Nephron progenitor cell (in vitro differentiated cells): Measurements from ENCODE around the gene C11orf68.

Experiments used
- DNase-seq: peaks from one replicate; pipeline ENCODE4 v3.0.0; 2021
- H3K27ac Mint-ChIP-seq: 2 replicates; pipeline ENCODE4 v1.8.0; 2021; ENCODE audit warnings: mild to moderate bottlenecking, moderate library complexity, mixed read lengths
- H3K27me3 Mint-ChIP-seq: 2 replicates; pipeline ENCODE4 v1.8.0; 2021; ENCODE audit warnings: mild to moderate bottlenecking, low read depth, mixed read lengths; ENCODE audit not compliant: poor library complexity
- H3K36me3 Mint-ChIP-seq: 2 replicates; pipeline ENCODE4 v1.8.0; 2021; ENCODE audit warnings: low read depth, mixed read lengths
- H3K4me1 Mint-ChIP-seq: 2 replicates; pipeline ENCODE4 v1.8.0; 2021; ENCODE audit warnings: mixed read lengths
- H3K4me3 Mint-ChIP-seq: 2 replicates; pipeline ENCODE4 v1.8.0; 2021; ENCODE audit warnings: mild to moderate bottlenecking, moderate library complexity, mixed read lengths
- H3K9me3 Mint-ChIP-seq: 2 replicates; pipeline ENCODE4 v1.8.0; 2021; ENCODE audit warnings: mild to moderate bottlenecking, moderate library complexity, mixed read lengths
- TF ChIP-seq, protein P1 (sequence below): fragments of 200-600 bp; sonication (generic); IDR thresholded peaks from 2 replicates; pipeline ENCODE4 v1.5.0; 2021; ENCODE audit warnings: antibody characterized with exemption

The C11orf68 gene

DNA sequence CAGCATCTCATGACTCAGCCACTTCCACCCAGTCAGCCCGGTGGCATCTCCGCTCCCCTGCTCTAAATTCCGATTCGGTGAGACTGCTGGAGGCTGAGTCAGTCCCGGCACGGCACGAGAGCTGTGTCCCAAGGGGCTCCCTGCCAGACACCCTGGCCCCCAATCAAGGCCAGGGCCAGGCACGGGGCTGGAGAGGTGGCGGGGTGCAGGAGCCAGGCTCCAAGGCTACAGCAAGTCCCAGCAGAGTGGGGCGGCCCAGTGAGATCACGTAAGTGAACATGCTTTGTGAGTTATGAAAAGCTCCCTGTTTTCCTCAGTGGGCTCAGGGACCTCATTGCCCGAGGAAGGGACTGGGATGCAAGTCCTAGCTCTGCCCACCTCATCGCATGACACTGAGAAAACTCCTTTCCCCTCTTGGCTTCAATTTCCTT lies 3.0 kb downstream of the C11orf68 start:
- TF ChIP-seq, protein P1, sequence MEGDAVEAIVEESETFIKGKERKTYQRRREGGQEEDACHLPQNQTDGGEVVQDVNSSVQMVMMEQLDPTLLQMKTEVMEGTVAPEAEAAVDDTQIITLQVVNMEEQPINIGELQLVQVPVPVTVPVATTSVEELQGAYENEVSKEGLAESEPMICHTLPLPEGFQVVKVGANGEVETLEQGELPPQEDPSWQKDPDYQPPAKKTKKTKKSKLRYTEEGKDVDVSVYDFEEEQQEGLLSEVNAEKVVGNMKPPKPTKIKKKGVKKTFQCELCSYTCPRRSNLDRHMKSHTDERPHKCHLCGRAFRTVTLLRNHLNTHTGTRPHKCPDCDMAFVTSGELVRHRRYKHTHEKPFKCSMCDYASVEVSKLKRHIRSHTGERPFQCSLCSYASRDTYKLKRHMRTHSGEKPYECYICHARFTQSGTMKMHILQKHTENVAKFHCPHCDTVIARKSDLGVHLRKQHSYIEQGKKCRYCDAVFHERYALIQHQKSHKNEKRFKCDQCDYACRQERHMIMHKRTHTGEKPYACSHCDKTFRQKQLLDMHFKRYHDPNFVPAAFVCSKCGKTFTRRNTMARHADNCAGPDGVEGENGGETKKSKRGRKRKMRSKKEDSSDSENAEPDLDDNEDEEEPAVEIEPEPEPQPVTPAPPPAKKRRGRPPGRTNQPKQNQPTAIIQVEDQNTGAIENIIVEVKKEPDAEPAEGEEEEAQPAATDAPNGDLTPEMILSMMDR: no peak
- no peaks in the 10 kb centered on the region for H3K9me3 Mint-ChIP-seq
- H3K27ac Mint-ChIP-seq: no peak overlapping the region
- no peak for DNase-seq
- no peak overlapping the region for H3K4me3 Mint-ChIP-seq
- peaks cover 41% of the 10 kb centered on the region for H3K4me1 Mint-ChIP-seq
- peaks cover 7% of the 10 kb centered on the region for H3K36me3 Mint-ChIP-seq
- peaks cover 3% of the 10 kb centered on the region for H3K27me3 Mint-ChIP-seq

DNA sequence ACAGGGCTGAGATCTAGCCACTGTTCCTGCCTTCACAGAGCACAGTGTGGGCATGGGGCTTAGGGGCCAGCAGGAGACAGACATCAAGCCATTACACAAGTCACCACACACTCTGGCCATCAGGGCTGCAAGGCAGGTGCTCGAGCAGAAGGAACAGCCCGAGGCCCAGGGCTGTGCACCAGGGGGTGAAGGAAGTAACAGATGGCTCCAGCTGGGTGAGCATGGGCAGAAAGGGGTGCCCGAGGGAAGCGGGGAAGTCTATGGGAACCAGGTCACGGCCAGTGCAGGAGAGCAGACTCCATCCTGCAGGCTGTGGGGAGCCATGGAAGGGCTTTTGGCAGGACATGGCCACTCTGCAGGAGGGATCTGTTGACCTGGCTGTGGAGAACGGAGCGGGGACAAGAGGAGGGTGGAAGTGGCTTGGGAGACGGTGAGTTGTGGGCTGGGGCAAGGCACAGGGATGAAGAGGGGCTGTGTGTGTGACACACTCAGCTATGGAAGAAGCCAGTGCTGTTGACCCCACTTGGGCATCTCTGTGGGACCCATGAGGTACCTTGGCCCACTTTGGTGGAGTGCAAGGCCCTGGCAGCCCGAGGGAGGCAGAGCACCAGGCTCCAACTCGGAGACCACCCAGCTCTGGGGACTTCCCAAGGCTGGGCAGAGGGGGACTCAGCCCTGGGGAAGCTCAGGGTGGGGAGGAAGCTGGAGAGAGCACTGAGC lies 3.6 kb downstream of the C11orf68 start:
- Mint-ChIP-seq H3K4me1 (peaks cover 41% of the 10 kb centered on the region), H3K9me3 (no peaks in the 10 kb centered on the region), H3K27ac (peak overlapping the region; percentile 79), H3K4me3 (no peak overlapping the region), H3K27me3 (peaks cover 4% of the 10 kb centered on the region), H3K36me3 (peaks cover 7% of the 10 kb centered on the region)
- TF ChIP-seq, protein P1: no peak
- no peak for DNase-seq

DNA sequence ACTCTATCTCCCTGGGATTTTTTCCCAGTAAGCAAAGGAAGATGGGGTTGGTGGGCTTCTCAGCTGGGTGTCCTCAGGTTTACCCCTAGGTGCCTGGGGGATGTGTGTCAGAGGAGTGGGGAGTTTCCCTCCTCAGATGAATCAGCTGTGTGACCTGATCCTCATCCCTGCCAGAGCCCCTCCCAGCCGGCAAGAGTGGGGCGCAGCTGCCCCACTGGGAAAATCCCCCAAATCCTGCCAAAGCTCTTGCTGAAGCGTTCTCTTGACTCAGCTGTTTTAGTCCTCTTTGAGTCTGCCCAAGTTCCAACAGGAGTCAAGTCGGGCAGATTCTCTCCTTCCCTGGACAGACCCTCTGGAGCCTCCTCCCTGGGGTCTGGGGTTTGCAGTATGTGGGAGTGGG lies 6.0 kb downstream of the C11orf68 start:
- Mint-ChIP-seq H3K4me3 (no peak overlapping the region), H3K27me3 (peaks cover 28% of the 10 kb centered on the region), H3K27ac (no peak overlapping the region), H3K4me1 (peaks cover 35% of the 10 kb centered on the region), H3K9me3 (no peaks in the 10 kb centered on the region), H3K36me3 (peaks cover 7% of the 10 kb centered on the region)
- TF ChIP-seq, protein P1: no peak
- DNase-seq: no peak

GRCh38 chr11:65911682-65912568 lies 6.9 kb downstream of the C11orf68 start:
- peaks cover 30% of the 10 kb centered on the region for H3K4me1 Mint-ChIP-seq
- no peaks in the 10 kb centered on the region for H3K9me3 Mint-ChIP-seq
- TF ChIP-seq, protein P1: no peak
- no peak overlapping the region for H3K27ac Mint-ChIP-seq
- peaks cover 3% of the 10 kb centered on the region for H3K36me3 Mint-ChIP-seq
- peaks cover 37% of the 10 kb centered on the region for H3K27me3 Mint-ChIP-seq
- DNase-seq: peak; percentile 31
- no peak overlapping the region for H3K4me3 Mint-ChIP-seq

DNA sequence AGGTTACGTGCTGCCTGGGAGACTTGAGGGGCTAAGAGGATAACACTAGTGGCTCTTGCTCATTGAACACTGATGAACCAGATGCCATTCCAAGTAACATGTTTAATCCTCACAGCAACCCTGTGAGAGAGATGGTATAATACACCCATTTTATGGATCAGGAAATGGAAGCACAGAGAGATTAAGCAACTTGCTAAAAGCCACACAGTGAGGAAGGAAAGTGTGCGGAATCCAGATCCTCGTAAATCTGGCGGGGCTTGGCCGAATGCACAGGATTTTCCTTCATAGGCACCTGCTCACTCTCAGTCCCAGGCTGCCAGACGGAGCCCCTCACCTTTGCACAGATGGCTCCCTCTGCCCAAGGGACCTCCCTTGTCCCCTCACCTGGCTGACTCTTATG lies 11.0 kb downstream of the C11orf68 start:
- DNase-seq: no peak
- Mint-ChIP-seq H3K27me3 (peaks cover 73% of the 10 kb centered on the region), H3K4me3 (no peak overlapping the region), H3K27ac (no peak overlapping the region), H3K9me3 (no peaks in the 10 kb centered on the region), H3K4me1 (peaks cover 25% of the 10 kb centered on the region), H3K36me3 (no peaks in the 10 kb centered on the region)
- TF ChIP-seq, protein P1: no peak
